KOPT-K1 (cell line): ENCODE data around the gene HYAL3.

Source experiments
- H3K27ac ChIP-seq: fragments of 200-600 bp; sonication (generic); 2 replicates; pipeline ENCODE4 v1.5.1; 2016; ENCODE audit warnings: antibody characterized with exemption, mild to moderate bottlenecking, low read depth, low read length; ENCODE audit not compliant: poor library complexity, severe bottlenecking
- H3K36me3 ChIP-seq: fragments of 200-600 bp; sonication (generic); 2 replicates; pipeline ENCODE4 v1.5.1; 2017; ENCODE audit warnings: antibody characterized with exemption, mild to moderate bottlenecking, low read length, moderate library complexity; ENCODE audit not compliant: insufficient read depth
- H3K9me3 ChIP-seq: fragments of 200-600 bp; sonication (generic); 2 replicates; pipeline ENCODE4 v1.5.1; 2017; ENCODE audit warnings: antibody characterized with exemption, low read length, mild to moderate bottlenecking; ENCODE audit not compliant: insufficient read depth, poor library complexity, severe bottlenecking

HYAL3 gene, protein sequence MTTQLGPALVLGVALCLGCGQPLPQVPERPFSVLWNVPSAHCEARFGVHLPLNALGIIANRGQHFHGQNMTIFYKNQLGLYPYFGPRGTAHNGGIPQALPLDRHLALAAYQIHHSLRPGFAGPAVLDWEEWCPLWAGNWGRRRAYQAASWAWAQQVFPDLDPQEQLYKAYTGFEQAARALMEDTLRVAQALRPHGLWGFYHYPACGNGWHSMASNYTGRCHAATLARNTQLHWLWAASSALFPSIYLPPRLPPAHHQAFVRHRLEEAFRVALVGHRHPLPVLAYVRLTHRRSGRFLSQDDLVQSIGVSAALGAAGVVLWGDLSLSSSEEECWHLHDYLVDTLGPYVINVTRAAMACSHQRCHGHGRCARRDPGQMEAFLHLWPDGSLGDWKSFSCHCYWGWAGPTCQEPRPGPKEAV

DNA sequence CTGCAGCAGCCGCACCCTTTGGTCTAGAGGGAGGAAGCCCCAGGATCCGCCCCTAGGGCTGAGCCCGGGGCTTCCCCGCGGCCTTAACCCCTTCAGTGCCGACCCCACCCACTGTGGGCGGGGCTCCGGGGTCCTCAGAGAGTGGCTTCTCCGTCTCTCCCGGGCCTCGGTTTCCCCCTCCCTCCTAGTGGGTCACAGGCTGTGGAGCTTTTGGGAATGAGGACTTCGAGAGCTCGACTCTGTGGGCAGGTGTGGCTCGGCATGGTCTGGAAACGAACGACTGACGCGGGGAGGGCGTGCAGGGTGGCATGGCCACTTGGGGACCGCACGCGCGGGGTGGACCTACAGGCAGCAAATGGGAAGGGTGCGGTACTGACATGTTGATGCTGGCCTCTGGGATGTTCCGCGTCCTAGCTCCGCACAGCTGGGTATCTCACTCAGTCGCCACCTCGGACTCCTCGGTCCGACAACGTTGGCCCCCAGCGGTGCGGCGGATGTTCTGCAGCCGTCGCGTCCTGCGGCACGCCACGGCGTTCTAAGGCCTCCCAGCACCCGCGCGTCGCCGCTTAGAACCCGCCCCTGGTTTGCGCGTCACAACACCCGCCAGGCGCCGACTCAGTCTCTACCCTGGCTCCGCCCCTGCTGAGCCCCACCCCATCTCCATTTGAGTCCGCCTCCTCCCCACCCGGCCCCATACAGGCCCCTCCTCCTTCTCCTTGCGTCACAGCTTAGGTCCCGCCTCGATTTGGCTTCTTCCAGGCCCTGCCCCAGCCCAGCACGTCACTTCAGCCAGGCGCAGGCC is at the start of gene HYAL3, which contains the start of gene NAA80:
Gene HYAL3, minus strand, starts transcription at position 570 of the 802 bp plus-strand sequence. CDS start 3,803 bp downstream, outside the sequence.
Gene NAA80, minus strand, starts transcription at position 570 of the 802 bp plus-strand sequence. CDS start 1,942 bp downstream, outside the sequence.
- peak within 1 kb of the TSS; percentile 79 for H3K27ac ChIP-seq
- H3K36me3 ChIP-seq, result no peaks in the 10 kb centered on the region
- H3K9me3 ChIP-seq, result no peaks in the 10 kb centered on the region

DNA sequence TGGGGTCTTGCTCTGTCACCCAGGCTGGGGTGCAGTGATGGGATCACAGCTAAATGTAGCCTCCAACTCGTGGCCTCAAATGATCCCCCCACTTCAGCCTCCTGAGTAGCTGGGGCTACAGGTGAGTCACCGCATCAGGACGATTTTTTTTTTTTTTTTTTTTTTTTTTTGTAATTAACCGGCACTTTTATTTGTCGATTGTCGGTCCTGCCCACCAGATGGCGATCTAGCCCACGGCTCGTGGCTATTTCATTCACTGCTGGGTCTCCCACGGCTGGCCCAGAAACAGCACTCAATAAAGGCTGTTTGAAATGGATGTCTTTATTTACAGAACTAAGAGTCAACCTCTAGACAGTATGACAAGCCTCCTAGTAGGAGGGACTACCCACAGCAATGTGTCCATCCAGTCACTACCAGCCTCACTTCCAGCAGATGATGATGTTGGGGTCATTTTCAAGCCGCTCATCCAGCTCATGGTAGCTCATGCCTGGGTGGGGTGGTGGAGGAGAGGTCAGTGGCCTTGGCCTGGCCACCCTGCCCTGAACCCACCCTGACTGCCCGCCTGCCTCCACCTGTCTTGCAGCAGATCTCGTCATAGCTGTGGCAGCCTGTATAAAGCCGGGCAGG is 48.1 kb upstream of the HYAL3 start:
- H3K9me3 ChIP-seq, result no peaks in the 10 kb centered on the region
- no peak overlapping the region for H3K27ac ChIP-seq
- H3K36me3 ChIP-seq, result peaks cover 29% of the 10 kb centered on the region

- Histone ChIP-seq H3K36me3 (peaks cover 22% of the 10 kb centered on the region), H3K9me3 (no peaks in the 10 kb centered on the region), H3K27ac (no peak within 1 kb of the TSS)
Measured at GRCh38 chr3:50345586-50346234, 46.5 kb upstream of the HYAL3 start, which contains the start of gene ZMYND10. TSS of gene ZMYND10 (minus strand) at chr3:50345732. CDS start at chr3:50345579, 153 bp downstream.

- no peak overlapping the region for H3K27ac ChIP-seq
- H3K36me3 ChIP-seq, result peaks cover 22% of the 10 kb centered on the region
- H3K9me3 ChIP-seq, result no peaks in the 10 kb centered on the region
Measured at GRCh38 chr3:50345008-50345407, 45.8 kb upstream of the HYAL3 start.

DNA sequence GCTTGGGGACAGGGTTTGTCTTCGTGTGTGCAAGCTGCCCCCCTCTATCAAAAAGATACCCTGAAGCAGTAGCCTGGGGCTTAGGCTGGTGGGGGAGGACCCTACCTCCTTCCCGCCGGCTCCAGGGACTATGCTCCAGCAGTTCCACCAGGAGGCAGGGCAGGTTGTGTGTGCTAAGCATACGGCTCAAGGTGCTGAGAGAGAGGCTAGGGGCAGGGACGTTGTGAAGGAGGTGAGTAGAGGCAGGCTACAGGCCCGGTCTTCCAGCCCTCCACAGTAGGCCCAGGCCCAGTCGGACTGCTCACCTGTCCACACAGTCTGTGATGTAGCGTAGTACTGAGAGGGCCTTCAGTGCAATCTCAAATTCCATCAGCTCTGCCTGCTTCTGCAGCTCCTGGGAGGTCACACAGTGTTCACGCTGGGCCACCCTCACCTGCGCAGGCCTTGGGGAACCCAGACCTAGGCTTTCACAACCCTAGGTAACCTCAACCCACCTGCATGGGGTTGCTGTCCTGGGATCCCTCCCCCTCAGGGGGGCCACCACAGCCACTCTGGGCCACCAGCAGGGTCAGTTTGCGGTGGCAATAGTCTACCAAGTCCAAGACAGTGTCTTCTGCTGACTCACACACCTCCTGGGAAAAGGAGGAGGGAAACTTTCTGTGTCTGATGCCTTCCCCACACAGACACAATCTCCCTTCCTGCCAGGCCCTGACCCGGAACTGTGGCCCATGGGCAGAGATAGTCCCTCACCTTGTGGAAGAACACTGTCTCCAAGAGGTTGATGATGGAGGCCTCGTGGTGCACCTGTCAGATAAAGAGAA is 43.8 kb upstream of the HYAL3 start:
- Histone ChIP-seq H3K27ac (no peak overlapping the region), H3K9me3 (no peaks in the 10 kb centered on the region), H3K36me3 (peaks cover 8% of the 10 kb centered on the region; the same call in 1 of the 2 replicates)

GRCh38 chr3:50341996-50342650 is 42.9 kb upstream of the HYAL3 start:
- H3K27ac ChIP-seq, result no peak overlapping the region
- H3K36me3 ChIP-seq, result no peaks in the 10 kb centered on the region
- no peaks in the 10 kb centered on the region for H3K9me3 ChIP-seq

DNA sequence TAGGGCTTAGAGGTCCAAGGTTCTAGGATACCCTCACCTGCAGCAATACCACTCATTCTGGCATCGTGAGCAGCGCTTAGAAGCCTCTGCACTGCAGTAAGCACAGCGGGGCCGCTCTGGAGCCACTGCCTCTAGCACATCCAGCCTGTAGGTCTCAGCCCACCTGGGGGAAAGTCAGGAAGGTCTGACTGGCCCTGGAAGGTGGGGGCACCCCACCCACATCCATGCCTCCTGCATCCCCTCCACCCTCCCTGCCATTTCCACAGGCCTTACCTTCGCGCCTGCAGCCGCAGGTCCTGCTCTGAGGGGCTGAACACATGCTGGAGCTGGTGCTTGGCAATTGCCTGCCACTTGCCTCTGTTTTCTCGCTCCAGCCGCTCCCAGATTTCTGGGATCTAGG is 42.3 kb upstream of the HYAL3 start:
- Histone ChIP-seq H3K9me3 (no peaks in the 10 kb centered on the region), H3K27ac (no peak overlapping the region), H3K36me3 (no peaks in the 10 kb centered on the region)

DNA sequence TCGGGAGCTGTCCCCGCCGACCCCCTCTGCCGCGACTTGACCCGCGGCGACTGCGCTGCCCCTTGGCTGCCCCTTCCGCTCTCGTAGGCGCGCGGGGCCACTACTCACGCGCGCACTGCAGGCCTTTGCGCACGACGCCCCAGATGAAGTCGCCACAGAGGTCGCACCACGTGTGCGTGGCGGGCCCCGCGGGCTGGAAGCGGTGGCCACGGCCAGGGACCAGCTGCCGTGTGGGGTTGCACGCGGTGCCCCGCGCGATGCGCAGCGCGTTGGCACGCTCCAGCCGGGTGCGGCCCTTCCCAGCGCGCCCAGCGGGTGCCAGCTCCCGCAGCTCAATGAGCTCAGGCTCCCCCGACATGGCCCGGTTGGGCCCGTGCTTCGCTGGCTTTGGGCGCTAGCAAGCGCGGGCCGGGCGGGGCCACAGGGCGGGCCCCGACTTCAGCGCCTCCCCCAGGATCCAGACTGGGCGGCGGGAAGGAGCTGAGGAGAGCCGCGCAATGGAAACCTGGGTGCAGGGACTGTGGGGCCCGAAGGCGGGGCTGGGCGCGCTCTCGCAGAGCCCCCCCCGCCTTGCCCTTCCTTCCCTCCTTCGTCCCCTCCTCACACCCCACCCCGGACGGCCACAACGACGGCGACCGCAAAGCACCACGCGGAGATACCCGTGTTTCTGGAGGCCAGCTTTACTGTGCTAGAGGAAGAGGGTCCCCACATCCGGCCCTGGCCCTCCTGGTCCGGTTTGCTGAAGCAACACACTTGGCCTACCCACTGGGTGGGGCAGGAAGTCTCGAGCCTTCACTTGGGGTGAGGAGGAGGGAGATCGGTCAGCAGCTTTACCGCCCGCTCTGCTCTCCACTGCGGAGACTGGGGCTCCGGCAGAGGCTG is 41.5 kb upstream of the HYAL3 start, which contains the start of gene RASSF1:
Gene RASSF1, minus strand, starts transcription at position 389 of the 882 bp plus-strand sequence. Its CDS starts 31 bp downstream, at position 358.
- Histone ChIP-seq H3K9me3 (no peaks in the 10 kb centered on the region), H3K27ac (no peak within 1 kb of the TSS), H3K36me3 (0 out of 2 replicates have a peak, but pooled peaks cover 2% of the 10 kb centered on the region)

DNA sequence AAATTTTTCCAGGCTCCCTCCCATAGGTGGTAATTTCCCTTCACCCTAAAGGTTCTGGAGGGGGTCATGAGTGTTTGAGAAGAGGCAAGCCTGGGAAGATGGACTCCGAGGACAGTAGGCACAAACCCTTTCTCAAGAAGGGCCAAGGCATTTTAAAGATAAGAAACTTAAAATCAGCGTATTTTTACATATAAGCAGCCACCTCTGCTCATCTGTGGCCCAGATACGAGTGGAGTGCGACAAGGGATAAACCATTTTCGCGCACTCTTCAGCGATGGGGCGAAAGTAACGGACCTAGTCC is 40.9 kb upstream of the HYAL3 start:
- Histone ChIP-seq H3K27ac (no peak overlapping the region), H3K9me3 (no peaks in the 10 kb centered on the region), H3K36me3 (0 out of 2 replicates have a peak, but pooled peaks cover 5% of the 10 kb centered on the region)

- Histone ChIP-seq H3K36me3 (peaks cover 8% of the 10 kb centered on the region), H3K9me3 (no peaks in the 10 kb centered on the region), H3K27ac (no peak overlapping the region)
Measured at GRCh38 chr3:50339485-50340146, 40.4 kb upstream of the HYAL3 start.

GRCh38 chr3:50338965-50339364 is 39.8 kb upstream of the HYAL3 start:
- H3K36me3 ChIP-seq, result peaks cover 15% of the 10 kb centered on the region
- H3K27ac ChIP-seq, result peak overlapping the region; percentile 89

DNA sequence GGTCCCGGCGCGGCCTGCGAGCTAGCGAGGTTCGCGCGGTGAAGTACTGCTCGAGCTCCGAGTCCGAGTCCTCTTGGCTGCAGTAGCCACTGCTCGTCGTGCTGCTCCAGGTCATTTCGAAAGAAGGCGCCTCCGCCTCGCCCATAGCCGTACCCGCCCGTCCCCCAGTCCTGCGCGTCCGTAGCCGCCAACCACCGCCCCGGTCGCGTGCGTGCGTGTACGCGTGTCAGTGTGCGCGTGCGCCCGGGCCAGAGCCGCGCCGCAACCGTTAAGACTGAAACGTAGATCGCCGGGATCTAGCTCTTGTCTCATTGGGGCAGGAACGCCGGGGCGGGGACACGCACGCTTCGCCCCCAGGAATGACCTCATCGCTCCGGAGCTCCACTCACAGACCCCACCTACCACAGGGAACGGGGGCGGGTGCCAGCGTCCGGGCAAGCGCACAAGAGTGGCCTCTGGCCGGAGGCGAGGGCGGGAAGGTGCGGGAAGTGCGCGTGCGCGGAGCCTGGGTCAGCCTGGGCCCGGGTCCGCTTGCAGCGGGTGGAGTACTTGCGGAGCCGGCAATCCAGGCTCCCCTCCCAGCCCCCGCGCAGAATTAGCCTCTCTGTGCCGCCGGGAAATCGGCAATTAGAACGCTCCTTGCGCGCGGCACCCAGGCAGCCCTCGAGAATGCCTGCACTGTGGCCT is 38.1 kb upstream of the HYAL3 start:
- Histone ChIP-seq H3K9me3 (no peaks in the 10 kb centered on the region), H3K27ac (peak overlapping the region; percentile 89), H3K36me3 (peaks cover 31% of the 10 kb centered on the region)

More at GRCh38 chr3:50338965-50339364, 39.8 kb upstream of the HYAL3 start:
- no peaks in the 10 kb centered on the region for H3K9me3 ChIP-seq
